ENCODE data around the gene TTC1. TPM values are rescaled to one million over a fixed set of nuclear protein-coding genes. Genes with fewer than 3 reads are reported as not detected.
A peak's percentile ranks its signal among the peaks of the same experiment; 100 is the strongest.
"Not testable (repeated sequence)": the region's sequence is repeated elsewhere in the genome, so short reads cannot be mapped to it uniquely, and the experiment has no call there.

Gene TTC1
- total RNA-seq, 4 donors from 2014 or later, result 39.3 to 62.9 (median 58.9) TPM

DNA sequence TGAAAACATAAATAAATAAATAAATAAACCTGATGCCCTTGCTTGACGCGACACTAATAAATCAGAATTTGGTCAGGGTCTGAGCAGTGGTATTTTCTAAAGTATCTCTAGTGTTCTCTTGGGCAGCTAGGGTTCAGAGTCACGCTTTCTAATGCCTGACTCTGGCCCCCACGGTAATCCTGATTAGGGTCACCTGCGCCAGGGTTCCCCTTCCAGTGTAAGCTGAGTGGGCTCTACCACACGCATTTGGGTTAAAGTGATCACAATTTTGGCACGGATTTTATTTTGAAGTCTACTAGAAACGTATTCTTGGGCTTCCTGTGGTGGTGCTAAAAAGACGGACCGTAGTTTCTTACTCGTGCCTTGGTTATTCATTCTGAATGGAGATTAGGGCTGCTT lies 651 bp downstream of the TTC1 start:
- peaks cover 0 to 41% of the 10 kb centered on the region in 2 donors for H3K36me3 ChIP-seq
- ATAC-seq, result no peak
- WGBS, 2 donors (ENCODE audit: low coverage in 1 of 2), result 3 to 6% methylated on average over 11 of the region's 11 CpGs
- TF ChIP-seq POLR2AphosphoS5 (IDR thresholded peaks at IDR 0.05), result no peak
- TF ChIP-seq EP300 (IDR thresholded peaks at IDR 0.05), result no peak
- TF ChIP-seq, protein P1, sequence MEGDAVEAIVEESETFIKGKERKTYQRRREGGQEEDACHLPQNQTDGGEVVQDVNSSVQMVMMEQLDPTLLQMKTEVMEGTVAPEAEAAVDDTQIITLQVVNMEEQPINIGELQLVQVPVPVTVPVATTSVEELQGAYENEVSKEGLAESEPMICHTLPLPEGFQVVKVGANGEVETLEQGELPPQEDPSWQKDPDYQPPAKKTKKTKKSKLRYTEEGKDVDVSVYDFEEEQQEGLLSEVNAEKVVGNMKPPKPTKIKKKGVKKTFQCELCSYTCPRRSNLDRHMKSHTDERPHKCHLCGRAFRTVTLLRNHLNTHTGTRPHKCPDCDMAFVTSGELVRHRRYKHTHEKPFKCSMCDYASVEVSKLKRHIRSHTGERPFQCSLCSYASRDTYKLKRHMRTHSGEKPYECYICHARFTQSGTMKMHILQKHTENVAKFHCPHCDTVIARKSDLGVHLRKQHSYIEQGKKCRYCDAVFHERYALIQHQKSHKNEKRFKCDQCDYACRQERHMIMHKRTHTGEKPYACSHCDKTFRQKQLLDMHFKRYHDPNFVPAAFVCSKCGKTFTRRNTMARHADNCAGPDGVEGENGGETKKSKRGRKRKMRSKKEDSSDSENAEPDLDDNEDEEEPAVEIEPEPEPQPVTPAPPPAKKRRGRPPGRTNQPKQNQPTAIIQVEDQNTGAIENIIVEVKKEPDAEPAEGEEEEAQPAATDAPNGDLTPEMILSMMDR (IDR thresholded peaks at IDR 0.05), result no peak
- no peak for TF ChIP-seq POLR2A (IDR thresholded peaks at IDR 0.05)
- H3K4me3 ChIP-seq, result peak overlapping the region; percentile 74 to 99
- H3K9me3 ChIP-seq, result no peaks in the 10 kb centered on the region
- peaks cover 0 to 33% (median 15%) of the 10 kb centered on the region in 3 donors for H3K4me1 ChIP-seq
- H3K27me3 ChIP-seq, result no peaks in the 10 kb centered on the region
- H3K27ac ChIP-seq, result peak overlapping the region; percentile 85 to 95 (median 90)

DNA sequence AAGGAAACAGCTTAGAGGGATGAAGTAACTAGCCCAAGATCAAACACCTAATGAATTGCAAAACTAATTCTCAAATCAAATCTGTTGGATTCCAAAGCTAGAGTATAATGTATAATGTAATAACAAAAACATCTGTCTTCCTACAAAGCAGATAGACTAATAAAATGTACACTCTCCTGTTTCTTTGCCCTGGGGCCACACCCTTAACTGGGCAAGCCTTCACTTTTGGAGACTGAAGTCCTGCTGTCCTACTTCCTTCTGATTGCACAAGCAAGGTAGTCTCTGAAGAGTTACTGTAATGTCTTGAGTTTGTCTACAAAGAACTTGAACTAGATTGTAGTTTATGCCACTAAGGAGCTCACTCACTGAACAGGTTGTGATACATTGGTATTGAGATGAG lies 2.5 kb downstream of the TTC1 start:
- no peak overlapping the region for H3K27ac ChIP-seq
- TF ChIP-seq, protein P1 (IDR thresholded peaks at IDR 0.05), result no peak
- TF ChIP-seq EP300 (IDR thresholded peaks at IDR 0.05), result no peak
- TF ChIP-seq POLR2A (IDR thresholded peaks at IDR 0.05), result no peak
- no peak for TF ChIP-seq POLR2AphosphoS5 (IDR thresholded peaks at IDR 0.05)
- peaks cover 0 to 33% (median 15%) of the 10 kb centered on the region in 3 donors for H3K4me1 ChIP-seq
- no peak overlapping the region for H3K4me3 ChIP-seq
- no peak for ATAC-seq
- peaks cover 0 to 60% of the 10 kb centered on the region in 2 donors for H3K36me3 ChIP-seq
- H3K9me3 ChIP-seq, result no peaks in the 10 kb centered on the region
- H3K27me3 ChIP-seq, result no peaks in the 10 kb centered on the region

GRCh38 chr5:160014197-160014596 lies 5.3 kb downstream of the TTC1 start:
- not testable (repeated sequence) for H3K9me3 ChIP-seq, H3K4me3 ChIP-seq, H3K27me3 ChIP-seq, H3K27ac ChIP-seq, ATAC-seq
- H3K36me3 ChIP-seq, result peaks cover 0 to 83% of the 10 kb centered on the region in 2 donors
- 83 to 98% methylated on average over 4 to 5 of the region's 6 CpGs for WGBS, 2 donors (ENCODE audit: low coverage in 1 of 2)
- peaks cover 0 to 30% (median 15%) of the 10 kb centered on the region in 3 donors for H3K4me1 ChIP-seq

GRCh38 chr5:160018945-160019625 lies 10.1 kb downstream of the TTC1 start:
- Histone ChIP-seq H3K4me3 (no peak overlapping the region), H3K9me3 (no peaks in the 10 kb centered on the region), H3K27ac (no peak overlapping the region), H3K36me3 (peaks cover 0 to 61% of the 10 kb centered on the region in 2 donors), H3K4me1 (peaks cover 4 to 31% (median 9%) of the 10 kb centered on the region in 3 donors), H3K27me3 (no peaks in the 10 kb centered on the region)
- no peak for TF ChIP-seq POLR2A (IDR thresholded peaks at IDR 0.05)
- TF ChIP-seq, protein P1 (IDR thresholded peaks at IDR 0.05), result no peak
- TF ChIP-seq POLR2AphosphoS5 (IDR thresholded peaks at IDR 0.05), result no peak
- TF ChIP-seq EP300 (IDR thresholded peaks at IDR 0.05), result no peak
- peak; percentile 44 for ATAC-seq
- WGBS, 2 donors (ENCODE audit: low coverage in 1 of 2), result 50 to 71% methylated on average over 2 of the region's 2 CpGs

DNA sequence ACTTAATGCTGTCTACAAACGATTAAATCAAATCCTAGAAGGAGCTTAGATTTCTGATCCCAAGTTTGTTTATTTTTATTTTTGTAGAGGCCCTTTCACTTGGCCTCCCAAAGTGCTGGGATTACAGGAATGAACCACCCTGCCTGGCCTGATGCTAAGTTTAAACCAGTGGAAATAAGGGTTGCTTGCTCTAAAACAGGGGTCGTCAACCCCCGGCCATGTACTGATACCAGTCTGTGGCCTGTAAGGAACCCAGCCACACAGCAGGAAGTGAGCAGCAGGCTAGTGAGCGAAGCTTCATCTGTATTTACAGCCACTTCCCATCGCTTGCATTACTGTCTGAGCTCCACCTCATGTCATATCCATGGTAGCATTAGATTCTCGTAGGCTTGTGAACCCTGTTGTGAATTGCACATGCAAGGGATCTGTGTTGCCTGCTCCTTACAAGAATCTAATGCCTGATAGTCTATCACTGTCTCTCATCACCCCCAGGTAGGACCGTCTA lies 11.4 kb downstream of the TTC1 start:
- H3K9me3 ChIP-seq, result no peaks in the 10 kb centered on the region
- no peak for ATAC-seq
- H3K27me3 ChIP-seq, result no peaks in the 10 kb centered on the region
- TF ChIP-seq POLR2AphosphoS5 (IDR thresholded peaks at IDR 0.05), result no peak
- TF ChIP-seq, protein P1 (IDR thresholded peaks at IDR 0.05), result no peak
- TF ChIP-seq POLR2A (IDR thresholded peaks at IDR 0.05), result no peak
- TF ChIP-seq EP300 (IDR thresholded peaks at IDR 0.05), result no peak
- H3K4me3 ChIP-seq, result no peak overlapping the region
- peak overlapping the region in 2 of 4 donors; percentile 22 to 33 for H3K27ac ChIP-seq
- H3K4me1 ChIP-seq, result peaks cover 4 to 30% (median 9%) of the 10 kb centered on the region in 3 donors
- WGBS, 2 donors (ENCODE audit: low coverage in 1 of 2), result 62 to 66% methylated on average over 6 to 7 of the region's 7 CpGs
- H3K36me3 ChIP-seq, result peaks cover 0 to 62% of the 10 kb centered on the region in 2 donors

Measured in gastroesophageal sphincter (tissue), 4 donors.